HG03103 (cell line): Measurements from ENCODE around the gene FAM53B.

Experiments
- ATAC-seq: cut with Tn5 transposase; IDR thresholded peaks from one replicate; pipeline ENCODE4 v1.9.1; 2021; ENCODE audit warnings: low read depth; ENCODE audit not compliant: unreplicated experiment

FAM53B gene

GRCh38 chr10:124652200-124652599 lies 92.0 kb downstream of the FAM53B start:
- no peak for ATAC-seq

DNA sequence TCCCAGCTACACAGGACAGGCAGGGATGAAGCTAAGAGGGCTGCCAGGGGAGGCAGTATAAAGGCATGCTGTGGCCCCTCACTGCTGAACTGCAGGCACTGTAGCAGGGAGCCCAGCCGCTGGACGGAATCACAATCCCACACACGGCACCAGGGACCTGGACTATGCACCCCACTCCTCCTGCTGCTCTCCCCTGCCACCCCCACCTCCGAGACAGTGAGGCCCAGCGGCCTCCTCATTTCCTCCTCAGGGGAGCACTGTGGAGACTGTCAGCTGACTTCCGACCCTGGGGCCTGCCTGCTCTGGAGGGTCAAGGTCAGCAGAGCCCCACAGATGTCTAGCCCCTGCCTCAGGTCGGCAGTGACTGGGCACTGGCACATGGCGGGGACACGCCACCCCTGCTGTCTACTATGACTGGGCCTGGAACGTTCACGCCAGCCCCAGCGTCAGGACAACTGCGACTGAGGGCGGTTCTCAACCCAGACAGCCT lies 92.7 kb downstream of the FAM53B start:
- no peak for ATAC-seq

DNA sequence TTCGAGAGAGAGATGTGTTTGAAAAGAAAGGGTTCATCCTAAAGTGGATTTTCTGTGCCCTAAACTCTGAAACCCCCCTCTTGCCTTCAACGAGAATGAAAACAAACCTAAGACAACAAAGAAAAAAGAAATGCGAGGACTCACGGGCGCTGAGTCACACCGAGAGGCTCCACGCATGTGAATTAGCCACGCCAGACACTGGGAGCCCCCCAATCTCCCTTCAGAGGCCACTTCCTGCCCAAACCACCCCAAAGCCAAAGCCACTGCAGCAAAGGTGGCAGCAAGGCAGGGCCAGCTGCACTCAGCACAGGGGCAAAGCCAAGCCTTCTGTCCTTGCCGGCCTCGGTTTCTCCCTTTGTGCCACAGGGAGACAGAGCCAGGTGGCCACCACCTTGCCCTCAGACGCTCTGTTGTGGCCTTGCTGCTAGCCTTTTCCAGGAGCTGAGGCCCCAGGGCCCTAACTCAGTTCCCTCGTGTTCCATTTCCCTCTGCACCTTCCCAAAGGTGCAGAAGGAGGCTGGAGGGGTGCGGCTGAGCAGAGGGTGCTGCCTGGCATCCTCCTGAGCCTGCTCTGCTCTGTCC lies 93.3 kb downstream of the FAM53B start:
- no peak for ATAC-seq

DNA sequence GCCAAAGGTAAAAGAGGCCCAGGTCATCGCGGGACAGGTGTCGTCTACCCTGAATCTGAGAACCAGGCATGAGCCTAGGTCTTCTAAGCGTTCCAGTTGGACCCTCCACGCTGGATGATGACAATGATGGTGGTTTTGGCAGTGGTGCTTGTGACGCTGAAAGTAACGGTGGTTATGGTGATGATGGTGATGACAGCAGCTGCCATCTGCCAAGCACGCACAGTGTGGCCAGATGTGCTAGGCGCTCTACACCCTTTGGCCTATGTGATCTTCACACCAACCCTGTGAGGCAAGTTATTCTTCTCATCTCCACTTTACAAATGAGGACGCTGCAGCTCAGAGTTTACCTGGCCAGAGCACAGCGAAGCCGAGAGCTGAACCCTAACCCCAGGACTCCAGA lies 93.9 kb downstream of the FAM53B start:
- no peak for ATAC-seq

DNA sequence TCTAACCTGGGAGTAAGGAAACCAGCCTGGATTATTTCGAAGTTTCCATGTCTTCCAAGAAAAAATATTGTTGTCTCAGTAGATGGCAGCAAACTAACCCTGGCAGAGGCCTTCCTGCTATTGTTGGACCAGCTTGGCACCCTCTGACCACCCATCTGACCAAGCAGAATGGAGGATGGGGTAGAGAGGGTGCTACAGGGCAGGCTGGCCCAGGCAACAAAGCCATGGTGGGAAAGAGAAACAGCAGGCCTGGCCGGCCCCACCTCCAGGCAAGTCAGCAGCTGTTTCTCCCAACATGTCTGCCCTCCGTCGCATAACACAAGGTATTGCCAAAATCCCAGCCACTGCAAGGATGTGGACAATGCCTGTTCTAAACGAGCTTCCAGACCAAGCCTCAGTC lies 95.0 kb downstream of the FAM53B start:
- no peak for ATAC-seq

DNA sequence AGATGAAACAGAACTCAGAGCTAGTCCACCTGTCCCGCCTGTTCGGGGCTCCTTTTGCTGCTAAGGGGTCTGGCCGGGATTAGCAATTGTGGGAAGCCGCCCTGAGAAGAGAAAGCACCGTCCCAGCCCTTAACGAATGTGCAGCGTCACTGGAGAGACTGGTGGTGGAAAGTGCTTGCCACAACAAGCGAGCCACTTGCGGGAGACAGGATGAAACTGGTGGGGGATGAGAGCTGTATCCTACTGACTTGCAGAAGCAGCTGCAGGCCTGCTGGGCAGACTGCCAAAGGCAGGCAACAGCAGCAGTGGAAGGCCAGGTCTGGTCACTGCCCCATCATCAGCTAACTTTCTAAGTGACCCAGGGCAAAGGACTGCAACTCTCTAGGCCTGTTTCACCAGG lies 95.4 kb downstream of the FAM53B start:
- no peak for ATAC-seq

DNA sequence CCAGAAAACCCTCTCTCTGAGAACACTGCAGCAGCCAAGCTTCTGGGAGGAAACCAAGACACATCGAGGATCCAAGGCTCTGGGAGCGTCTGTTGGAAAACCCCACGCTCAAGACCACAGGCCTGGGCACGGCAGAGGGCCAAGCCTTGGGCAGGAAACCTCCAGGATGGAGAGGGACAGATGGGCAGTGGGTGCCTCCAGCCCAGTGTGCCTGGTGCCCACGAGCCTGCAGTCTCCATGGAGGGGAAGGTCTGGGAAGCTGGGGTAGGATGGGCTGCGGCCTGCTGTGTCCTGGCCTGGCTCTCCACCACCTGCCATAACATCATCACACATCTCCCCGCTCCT lies 96.1 kb downstream of the FAM53B start:
- no peak for ATAC-seq

GRCh38 chr10:124647421-124648130 lies 96.6 kb downstream of the FAM53B start:
- peak; percentile 60 for ATAC-seq

DNA sequence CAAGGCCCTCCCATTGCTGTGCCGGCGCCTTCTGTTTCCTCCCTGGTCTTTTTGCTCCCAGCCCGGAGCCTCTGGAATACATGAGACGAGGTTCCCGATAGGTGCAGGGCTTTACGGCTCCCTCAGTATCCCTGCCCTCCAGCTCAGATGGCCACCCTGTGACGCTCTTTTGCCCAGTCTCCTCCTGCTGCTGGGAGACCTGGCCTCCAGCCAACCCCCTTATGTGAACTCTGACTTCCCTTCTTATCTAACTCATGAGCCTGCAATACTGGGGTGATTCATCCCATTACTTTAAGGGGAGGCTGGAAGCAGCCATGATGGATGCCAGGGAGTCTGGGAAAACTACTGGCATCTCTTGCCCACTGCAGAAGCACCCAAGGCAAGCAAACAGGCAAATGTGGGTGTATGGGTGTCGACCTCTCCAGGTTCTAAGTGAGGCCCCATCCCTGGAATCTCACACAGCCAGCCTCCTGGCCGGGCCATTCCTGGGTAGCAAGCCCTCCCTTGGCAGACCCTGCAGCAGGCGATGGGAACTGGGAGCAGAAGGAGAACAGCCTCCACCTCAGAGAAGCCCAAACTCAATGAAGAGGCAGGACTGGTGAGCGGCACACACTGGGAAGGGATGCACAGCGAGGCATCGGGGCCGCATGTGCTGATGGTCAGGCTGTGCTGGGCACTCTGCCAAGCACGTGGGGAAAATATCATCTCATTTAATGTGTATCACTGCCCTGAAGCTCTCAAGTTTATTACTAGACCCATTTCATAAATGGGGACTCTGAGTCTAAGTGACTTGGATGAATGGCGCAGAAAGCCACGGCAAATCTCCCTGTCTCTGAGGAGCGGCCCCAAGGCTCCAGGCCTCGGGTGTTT lies 97.5 kb downstream of the FAM53B start:
- ATAC-seq = no peak

- ATAC-seq = no peak
Observed at GRCh38 chr10:124645467-124646095, 98.6 kb downstream of the FAM53B start.

DNA sequence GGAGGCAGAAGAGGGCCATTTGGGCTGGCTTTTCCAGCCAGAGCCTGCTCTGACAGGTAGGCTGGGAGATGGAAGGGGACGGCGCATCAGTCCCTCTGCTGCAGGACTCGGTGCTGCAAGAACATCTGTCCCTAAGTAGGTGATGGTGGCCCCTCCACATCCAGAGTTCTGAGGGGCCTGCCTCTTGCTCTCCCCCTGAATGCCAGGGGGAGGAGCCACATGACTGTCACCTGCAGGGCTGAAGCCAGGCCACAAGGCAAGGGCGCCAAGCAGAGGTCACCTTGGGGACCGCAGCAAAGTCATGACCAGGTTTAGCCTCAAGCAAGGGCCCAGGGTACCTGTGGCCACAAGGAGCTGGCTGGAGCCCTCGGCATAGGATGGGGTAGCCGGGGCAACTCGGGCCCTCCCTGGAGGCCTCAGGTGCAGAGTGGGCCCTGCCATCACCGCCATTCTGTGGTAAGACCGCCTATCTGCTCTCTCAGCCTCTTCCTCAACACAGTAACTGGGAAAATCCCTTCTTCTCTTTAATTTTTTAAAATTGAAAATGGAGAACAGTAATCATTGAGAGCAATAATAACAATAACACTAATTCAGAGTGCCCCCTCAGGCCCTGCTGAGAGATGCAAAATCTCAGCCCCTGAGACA lies 99.3 kb downstream of the FAM53B start:
- no peak for ATAC-seq

DNA sequence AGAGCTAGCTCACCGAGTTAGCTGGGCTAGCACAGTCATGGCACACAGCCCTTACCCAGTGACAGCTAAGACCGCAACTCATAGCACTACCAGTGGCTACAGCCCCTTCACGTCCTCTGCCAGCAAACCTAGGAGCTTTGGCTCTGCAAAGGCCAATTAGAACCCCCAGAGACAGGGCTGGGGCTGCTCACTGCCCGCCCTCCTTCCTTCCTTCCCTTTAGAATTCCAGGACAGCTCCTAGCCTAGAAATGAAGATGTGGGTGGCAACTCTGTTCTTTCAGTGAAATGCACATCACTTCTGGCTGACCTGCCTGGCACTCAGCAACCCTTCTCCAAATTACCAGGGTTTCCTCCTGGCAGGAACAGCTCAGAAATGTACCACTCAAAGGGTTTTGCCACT lies 99.9 kb downstream of the FAM53B start:
- ATAC-seq = no peak

DNA sequence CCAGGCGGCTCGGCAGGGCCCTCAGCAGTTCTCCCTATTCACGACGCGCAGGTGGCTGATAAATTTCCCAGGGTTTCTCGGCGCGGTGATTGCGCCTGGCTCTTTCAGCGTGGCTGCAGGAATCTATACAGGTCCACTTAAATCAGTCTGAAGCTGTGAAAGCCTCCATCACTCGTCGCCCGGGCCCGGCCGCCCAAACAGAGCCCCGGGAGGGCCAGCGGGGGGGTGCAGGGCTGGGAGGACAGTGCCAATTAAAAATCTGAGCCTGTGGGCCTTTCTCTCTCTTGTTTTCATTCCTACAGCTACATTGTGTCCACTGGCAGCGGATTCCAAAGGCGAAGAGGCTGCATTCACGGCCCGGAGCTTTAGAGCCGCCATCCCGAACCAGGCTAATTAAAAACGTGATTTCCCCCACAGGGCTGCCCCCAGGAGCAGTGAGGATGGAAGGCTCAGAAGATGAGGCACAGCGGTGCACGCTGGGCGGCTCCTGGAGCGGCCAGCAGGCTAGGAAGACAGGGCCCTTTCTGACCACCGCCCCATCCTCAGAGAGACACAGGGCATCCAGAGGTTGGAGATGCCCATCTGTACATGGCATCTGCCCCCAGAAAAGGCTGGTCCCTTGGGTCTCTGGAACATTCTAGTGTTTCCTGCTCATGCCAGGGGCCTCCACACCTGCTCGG lies 100.7 kb downstream of the FAM53B start:
- ATAC-seq = no peak

GRCh38 chr10:124642088-124642710 lies 102.0 kb downstream of the FAM53B start:
- ATAC-seq = no peak

- ATAC-seq = no peak
Observed at GRCh38 chr10:124641282-124642087, 102.7 kb downstream of the FAM53B start.

- ATAC-seq = no peak
Observed at GRCh38 chr10:124640538-124641231, 103.5 kb downstream of the FAM53B start.

- ATAC-seq = no peak
Observed at GRCh38 chr10:124640056-124640455, 104.1 kb downstream of the FAM53B start.

- no peak for ATAC-seq
Observed at GRCh38 chr10:124639646-124640045, 104.5 kb downstream of the FAM53B start.
